PC-3 (cell line): ENCODE data around the gene P2RY8.

Experiments used
- CTCF ChIP-seq: fragments of 300-600 bp; sonication (generic); conservative IDR thresholded peaks from 2 replicates; pipeline ENCODE4 v1.5.1; 2017; ENCODE audit warnings: antibody characterized with exemption, low read depth, mild to moderate bottlenecking, low read length
- EZH2 ChIP-seq: fragments of 300-600 bp; sonication (generic); IDR thresholded peaks from one replicate; pipeline ENCODE4 v1.6.1; 2017; ENCODE audit warnings: antibody characterized with exemption, mild to moderate bottlenecking, low read length; ENCODE audit not compliant: unreplicated experiment

DNA sequence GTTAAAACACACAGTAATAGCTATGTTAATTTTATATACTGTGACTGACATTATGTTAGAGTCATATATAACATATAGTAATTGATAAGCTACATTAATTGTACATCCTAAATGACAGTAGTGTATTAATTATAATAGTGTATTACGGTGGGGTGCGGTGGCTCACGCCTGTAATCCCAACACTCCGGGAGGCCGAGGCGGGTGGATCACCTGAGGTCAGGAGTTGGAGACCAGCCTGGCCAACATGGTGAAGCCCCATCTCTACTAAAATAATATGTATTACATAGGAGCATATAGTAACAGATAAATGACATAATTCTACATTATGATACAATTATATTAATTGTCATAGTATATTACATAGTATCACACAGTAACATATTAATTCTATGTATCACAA, 96.5 kb downstream of the P2RY8 start:
- TF ChIP-seq CTCF (no peak), EZH2 (no peak)
